Duodenal mucosa (tissue), 2 donors: ENCODE data around the gene GJA10.

Experiments used
- H3K27ac ChIP-seq: one replicate; pipeline ENCODE4 v1.7.0; 2013; ENCODE audit warnings: low read depth, low read length
- H3K27me3 ChIP-seq, 2 donors: one replicate each; pipeline ENCODE4 v1.7.0; 2013; ENCODE audit warnings: low read length in 2 of 2, control low read depth in 1 of 2; ENCODE audit not compliant: insufficient read depth in 2 of 2, control insufficient read depth in 1 of 2
- H3K36me3 ChIP-seq, 2 donors: one replicate each; pipeline ENCODE4 v1.7.0; 2013; ENCODE audit warnings: low read length in 2 of 2, control low read depth in 1 of 2; ENCODE audit not compliant: insufficient read depth in 2 of 2, control insufficient read depth in 1 of 2
- H3K4me1 ChIP-seq, 2 donors: one replicate each; pipeline ENCODE4 v1.7.0; 2013; ENCODE audit warnings: low read length in 2 of 2, control low read depth in 1 of 2; ENCODE audit not compliant: insufficient read depth in 2 of 2, control insufficient read depth in 1 of 2
- H3K4me3 ChIP-seq, 2 donors: one replicate each; pipeline ENCODE4 v1.7.0; 2013; ENCODE audit warnings: low read length in 2 of 2, low read depth in 1 of 2
- H3K9ac ChIP-seq, 2 donors: one replicate each; pipeline ENCODE4 v1.7.0; 2013; ENCODE audit warnings: low read length in 2 of 2, low read depth in 1 of 2
- H3K9me3 ChIP-seq, 2 donors: one replicate each; pipeline ENCODE4 v1.7.0; 2013; ENCODE audit warnings: low read length in 2 of 2, control low read depth in 1 of 2; ENCODE audit not compliant: control insufficient read depth in 1 of 2

The GJA10 gene

DNA sequence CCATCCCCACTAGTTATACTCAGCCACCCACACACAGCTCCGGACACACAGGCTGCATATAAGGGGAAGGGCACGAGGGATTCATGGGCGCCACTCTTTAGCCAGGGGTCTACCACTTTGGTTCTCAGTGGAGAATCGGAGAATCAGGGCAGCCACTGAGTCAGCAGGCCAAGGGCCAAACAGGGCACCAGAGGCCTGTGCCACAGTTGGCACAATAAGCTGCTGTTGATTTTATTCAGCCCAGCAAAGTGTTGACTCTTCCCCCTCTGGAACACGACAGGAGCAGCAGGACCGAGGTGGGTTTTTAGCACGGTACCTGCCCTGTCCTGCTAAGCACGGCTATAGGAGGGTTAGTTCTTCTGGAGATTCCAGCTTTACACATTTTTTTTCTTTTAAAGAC, 48.3 kb downstream of the GJA10 start:
- Histone ChIP-seq H3K27me3 (no peaks in the 10 kb centered on the region), H3K9me3 (no peaks in the 10 kb centered on the region), H3K36me3 (no peaks in the 10 kb centered on the region), H3K27ac (no peak overlapping the region), H3K4me1 (no peaks in the 10 kb centered on the region), H3K4me3 (no peak overlapping the region), H3K9ac (no peak overlapping the region)

DNA sequence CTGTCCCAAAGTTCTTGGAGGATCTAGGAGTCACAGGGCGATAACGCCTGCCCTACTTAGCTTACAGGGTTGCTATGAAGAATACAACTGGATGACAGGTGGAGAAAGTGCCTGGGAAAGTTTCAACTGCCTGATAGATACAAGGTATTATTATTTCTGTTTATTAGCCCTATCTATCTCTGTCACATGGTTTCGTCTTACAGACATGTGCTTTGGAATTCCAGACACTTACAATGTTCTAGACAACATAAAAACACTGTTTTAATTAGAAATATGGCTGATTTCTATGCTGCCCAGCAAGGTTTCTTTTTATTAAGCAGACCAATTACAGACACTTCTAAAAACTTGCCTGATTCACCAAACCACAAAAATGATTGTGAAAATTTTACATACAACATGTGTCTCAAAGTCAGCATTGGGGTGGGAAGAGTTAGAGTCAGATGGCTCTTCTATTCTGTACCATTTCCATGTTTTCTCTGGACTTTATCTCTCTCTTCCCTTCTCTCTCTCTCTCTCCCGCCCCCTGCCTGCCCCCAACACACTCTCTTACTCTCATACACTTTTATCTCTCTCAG, 50.0 kb downstream of the GJA10 start:
- Histone ChIP-seq H3K9me3 (no peaks in the 10 kb centered on the region), H3K27me3 (no peaks in the 10 kb centered on the region), H3K4me1 (no peaks in the 10 kb centered on the region), H3K27ac (no peak overlapping the region), H3K9ac (no peak overlapping the region), H3K36me3 (no peaks in the 10 kb centered on the region), H3K4me3 (no peak overlapping the region)

DNA sequence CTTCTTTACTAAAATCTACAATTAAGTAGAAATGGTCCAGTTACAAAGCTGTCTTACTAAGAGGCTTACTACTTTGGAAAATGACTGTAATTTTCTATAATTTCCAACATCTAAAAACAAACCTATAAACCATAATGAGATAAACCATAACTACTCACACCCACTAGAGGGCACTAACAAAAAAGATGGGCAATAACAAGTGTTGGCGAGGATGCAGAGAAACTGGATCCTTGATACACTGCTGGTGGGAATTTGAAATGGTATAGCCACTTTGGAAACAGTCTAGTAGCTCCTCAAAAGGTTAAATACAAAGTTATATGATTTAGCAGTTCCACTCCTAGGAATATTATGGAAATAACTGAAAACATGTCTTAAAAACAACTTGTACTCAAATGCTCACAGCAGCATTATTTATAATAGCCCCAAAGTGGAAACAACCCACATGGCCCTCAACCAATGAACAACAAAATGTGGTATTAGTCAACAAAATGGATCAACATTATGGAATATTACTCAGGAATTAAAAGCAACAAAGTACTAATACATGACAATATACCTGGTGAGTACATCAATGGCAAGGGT, 50.6 kb downstream of the GJA10 start:
- Histone ChIP-seq H3K27me3 (no peaks in the 10 kb centered on the region), H3K9ac (no peak overlapping the region), H3K4me1 (no peaks in the 10 kb centered on the region), H3K4me3 (no peak overlapping the region), H3K27ac (no peak overlapping the region), H3K36me3 (no peaks in the 10 kb centered on the region), H3K9me3 (no peaks in the 10 kb centered on the region)
